ELF-1 (cell line): ENCODE measurements around the gene ZNF438.
"Not testable (repeated sequence)": the region's sequence is repeated elsewhere in the genome, so short reads cannot be mapped to it uniquely, and the experiment has no call there.

Source experiments
- DNase-seq: peaks from one replicate; pipeline ENCODE4 v3.0.0-alpha.2; 2016; ENCODE audit warnings: low read depth, low spot score

ZNF438 gene

DNA sequence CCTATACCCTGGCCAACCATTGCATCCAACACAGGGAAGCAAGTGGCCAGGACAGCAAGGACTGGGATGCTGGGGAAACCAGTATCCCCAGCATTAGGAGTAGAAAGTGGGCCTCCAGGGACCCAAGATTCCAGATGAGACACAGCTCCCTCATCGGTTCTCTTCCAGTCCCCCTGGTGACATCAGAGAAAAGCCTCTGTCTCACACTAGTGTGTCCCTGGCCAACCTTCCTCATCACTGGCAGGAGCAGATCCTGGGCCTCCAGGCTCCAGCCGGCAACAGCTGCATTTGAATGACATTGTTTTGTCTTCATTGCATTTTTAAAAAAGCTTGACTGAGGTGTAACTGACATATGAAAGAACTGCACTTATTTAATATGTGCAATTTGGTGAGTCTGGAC, 224.8 kb downstream of the ZNF438 start:
- DNase-seq, result no peak

DNA sequence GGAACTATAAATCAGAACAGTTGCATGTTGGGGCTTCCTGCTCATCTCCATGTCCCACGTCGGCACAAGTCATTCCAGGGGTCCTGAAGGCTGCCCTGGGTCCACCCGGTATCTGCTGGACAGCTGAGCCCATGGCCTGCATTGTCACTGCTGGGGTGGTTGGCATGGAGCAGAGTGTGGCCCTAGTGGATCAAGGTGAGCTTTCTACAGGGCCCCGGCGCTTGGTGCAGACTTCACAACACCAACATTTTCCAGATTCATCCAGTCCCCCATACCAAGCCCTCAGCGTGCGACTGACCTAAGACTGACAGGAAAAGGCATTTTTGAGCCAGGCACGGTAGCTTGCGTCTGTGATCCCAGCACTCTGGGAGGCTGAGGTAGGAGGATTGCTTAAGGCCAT, 226.6 kb downstream of the ZNF438 start:
- no peak for DNase-seq

DNA sequence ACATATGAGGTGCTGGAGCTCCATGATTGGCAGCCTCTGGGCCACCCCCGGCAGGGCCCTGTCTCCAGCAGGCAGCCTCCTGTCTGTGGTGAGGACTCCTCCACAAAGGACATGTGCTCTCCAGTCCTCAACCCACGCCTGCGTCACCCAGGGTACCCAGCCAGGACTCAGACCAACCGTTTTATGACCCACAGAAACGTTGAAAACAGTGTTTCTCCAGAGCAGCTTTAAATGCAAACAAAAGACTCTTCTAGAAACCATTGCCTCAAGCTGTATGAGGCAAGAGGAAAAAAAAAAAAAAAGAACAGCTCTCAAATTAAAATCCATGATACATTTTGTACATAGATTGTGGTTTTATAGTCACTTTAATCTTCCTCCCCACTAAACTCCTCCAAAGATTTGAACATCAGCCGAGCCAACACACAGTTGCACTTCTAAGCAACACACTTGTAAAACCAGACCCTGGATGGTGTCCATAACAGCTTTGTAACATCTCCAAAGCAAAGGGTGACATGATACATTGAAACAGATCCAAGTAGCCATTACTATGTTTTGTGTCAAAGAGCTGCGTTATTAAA, 227.1 kb downstream of the ZNF438 start:
- DNase-seq, result no peak

DNA sequence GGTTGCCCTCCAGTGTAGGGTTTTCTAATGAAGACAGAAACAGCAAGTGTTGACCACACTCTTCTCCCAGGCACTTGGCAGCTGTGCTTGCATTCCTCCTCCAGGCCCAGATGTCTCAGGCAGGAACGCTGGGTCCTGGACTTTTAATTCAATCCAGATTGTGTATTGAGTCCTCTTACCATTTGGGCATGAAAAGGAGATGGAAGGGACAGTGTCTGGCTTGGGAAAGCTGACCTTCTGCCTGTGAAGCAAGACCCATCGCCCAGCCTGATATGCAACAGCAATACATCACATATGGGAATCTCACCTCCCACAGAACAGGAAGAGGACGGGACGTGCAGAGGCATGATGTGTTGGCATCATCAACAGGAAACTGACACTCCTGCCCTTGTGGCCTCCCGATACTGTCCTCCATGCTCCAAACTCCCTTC, 227.8 kb downstream of the ZNF438 start:
- no peak for DNase-seq

DNA sequence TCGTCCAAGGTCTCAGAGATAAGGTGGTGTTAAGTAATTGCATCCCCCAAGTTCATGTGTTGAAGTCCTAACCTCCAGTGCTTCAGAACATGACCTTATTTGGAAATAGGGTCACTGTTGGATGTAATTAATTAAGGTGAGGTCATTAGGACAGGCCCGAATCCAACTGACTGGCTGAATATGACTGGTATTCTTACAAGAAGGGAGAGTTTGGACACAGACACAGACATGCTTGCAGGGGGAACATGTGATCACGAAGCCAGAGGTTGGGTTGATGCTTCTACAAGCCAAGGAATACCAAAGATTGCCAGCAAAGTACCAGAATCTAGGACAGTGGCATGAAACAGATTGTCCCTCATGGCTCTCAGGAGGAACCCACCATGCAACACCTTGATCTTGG, 228.6 kb downstream of the ZNF438 start:
- no peak for DNase-seq

DNA sequence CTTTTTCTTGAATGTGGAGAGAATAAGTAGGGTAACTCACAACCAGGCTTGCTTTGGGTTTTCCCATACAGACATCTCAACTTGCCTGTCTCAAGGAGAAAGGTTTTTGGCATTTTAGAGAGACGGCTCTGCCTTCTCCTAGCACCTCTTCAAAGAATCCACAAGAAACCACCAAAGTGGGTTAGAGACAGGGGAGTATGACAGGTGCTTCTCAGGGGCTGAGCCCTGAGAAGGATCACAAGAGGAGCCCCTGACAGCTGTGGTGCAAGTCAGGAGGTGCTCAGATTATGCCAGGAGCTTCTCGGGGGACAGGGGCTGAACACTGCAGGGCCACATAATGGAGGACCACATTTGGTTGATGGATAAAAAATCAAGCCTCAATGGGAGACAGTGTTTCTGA, 231.3 kb downstream of the ZNF438 start:
- DNase-seq, result no peak

DNA sequence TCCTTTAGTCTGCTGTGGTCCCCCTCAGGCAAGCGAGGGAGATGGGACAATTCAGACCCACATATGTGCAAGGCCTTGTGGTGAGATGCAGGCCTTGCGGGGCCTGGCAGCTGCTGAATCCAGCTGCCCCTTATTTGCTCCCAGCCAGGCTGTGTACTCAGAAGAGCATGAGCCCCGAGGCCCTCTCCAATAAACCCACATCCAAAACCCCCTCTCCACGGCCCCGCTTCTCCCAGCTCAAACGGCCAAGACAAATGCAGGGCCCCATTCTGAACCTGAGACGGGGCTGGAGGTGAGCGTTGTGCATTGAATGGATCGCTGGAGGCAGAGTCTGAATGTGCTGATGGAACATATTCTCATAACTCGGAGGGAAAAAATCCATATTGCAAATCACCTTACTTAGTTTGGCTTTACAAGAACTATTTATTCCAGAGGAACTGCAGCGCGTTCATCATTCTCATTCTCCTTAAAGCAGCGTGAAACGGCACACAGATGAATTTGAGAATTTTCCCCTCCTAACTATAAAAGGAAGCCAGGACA, 232.9 kb downstream of the ZNF438 start:
- DNase-seq, result no peak

DNA sequence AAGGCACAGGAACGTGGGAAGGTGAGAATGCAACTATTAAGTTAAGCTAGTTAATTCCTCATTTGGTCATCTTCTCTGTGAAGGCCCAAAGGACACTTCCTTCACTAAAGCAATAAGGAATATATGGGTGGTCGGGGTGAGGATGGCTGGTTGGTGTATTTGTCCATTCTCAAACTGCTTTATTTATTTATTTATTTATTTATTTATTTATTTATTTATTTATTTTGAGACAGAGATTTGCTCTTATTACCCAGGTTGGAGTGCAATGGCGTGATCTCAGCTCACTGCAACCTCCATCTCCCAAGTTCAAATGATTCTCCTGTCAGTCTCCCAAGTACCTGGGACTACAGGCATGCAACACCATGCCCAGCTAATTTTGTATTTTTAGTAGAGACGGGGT, 236.6 kb downstream of the ZNF438 start:
- DNase-seq, result not testable (repeated sequence)
